IMR-90 (cell line): ENCODE data around the gene ADAMTSL1. TPM values are rescaled to one million over a fixed set of nuclear protein-coding genes. Genes with fewer than 3 reads are reported as not detected.

Experiments used
- ATAC-seq: fragments of 200-7000 bp; cut with Tn5 transposase; 2 replicates; pipeline ENCODE4 v1.9.1; 2020; ENCODE audit warnings: low read depth, mild to moderate bottlenecking, moderate library complexity
- BruUV-seq: library from RNA; stranded (reverse); fragments of 400-500 nt; replicated peaks from 2 replicates; lab custom pipeline; 2021; lab: Mats Ljungman, UMichigan
- CTCF ChIA-PET: fragments of 300-600 bp; formaldehyde crosslinking; extraction: SDS; loops from one replicate; lab custom pipeline; 2021; ENCODE audit warnings: antibody characterized with exemption; lab: Yijun Ruan, JAX
- POLR2A ChIA-PET: fragments of 300-600 bp; sonication (Branson Sonifier 250); formaldehyde crosslinking; loops from one replicate; lab custom pipeline; 2022; ENCODE audit warnings: antibody characterized with exemption; ENCODE audit not compliant: unreplicated experiment; lab: Charles Lee
- DNase-seq: peaks from one replicate; pipeline ENCODE4 v3.0.0; 2013
- H2AFZ ChIP-seq: replicated peaks from 2 replicates; pipeline ENCODE3; 2013; ENCODE audit warnings: low read length, mild to moderate bottlenecking; ENCODE audit not compliant: poor library complexity
- H2AK5ac ChIP-seq: 2 replicates; pipeline ENCODE4 v1.6.1; 2013; ENCODE audit warnings: low read depth, low read length, inconsistent platforms
- H2AK9ac ChIP-seq: replicated peaks from 2 replicates; pipeline ENCODE3; 2013; ENCODE audit warnings: mild to moderate bottlenecking, low read depth, low read length, moderate library complexity; ENCODE audit not compliant: poor library complexity
- H2BK120ac ChIP-seq: 2 replicates; pipeline ENCODE4 v1.6.1; 2013; ENCODE audit warnings: low read depth, low read length, inconsistent platforms
- H2BK15ac ChIP-seq: 3 replicates; pipeline ENCODE4 v1.6.1; 2013; ENCODE audit warnings: low read depth, low read length, inconsistent platforms
- H2BK20ac ChIP-seq: 2 replicates; pipeline ENCODE4 v1.6.1; 2013; ENCODE audit warnings: low read depth, mild to moderate bottlenecking, inconsistent platforms, low read length, moderate library complexity
- H2BK5ac ChIP-seq: 2 replicates; pipeline ENCODE4 v1.6.1; 2013; ENCODE audit warnings: mild to moderate bottlenecking, low read depth, low read length, inconsistent platforms; ENCODE audit not compliant: poor library complexity, severe bottlenecking
- H3K14ac ChIP-seq: replicated peaks from 2 replicates; pipeline ENCODE4 v1.6.1; 2013; ENCODE audit warnings: low read depth, low read length, inconsistent platforms
- H3K18ac ChIP-seq: 2 replicates; pipeline ENCODE4 v1.6.1; 2013; ENCODE audit warnings: low read depth, low read length, control low read depth
- H3K23ac ChIP-seq: 2 replicates; pipeline ENCODE4 v1.6.1; 2013; ENCODE audit warnings: low read depth, low read length, inconsistent platforms
- H3K27ac ChIP-seq: 2 replicates; pipeline ENCODE4 v1.5.1; 2013; ENCODE audit warnings: mild to moderate bottlenecking, control low read depth, low read length; ENCODE audit not compliant: insufficient read depth
- H3K27me3 ChIP-seq: 2 replicates; pipeline ENCODE4 v1.6.1; 2013; ENCODE audit warnings: low read length; ENCODE audit not compliant: control insufficient read depth, insufficient read depth
- H3K36me3 ChIP-seq: 2 replicates; pipeline ENCODE4 v1.6.1; 2013; ENCODE audit warnings: low read length, mixed read lengths; ENCODE audit not compliant: control insufficient read depth, insufficient read depth
- H3K4ac ChIP-seq: 2 replicates; pipeline ENCODE4 v1.6.1; 2013; ENCODE audit warnings: low read depth, low read length, inconsistent platforms
- H3K4me1 ChIP-seq: 2 replicates; pipeline ENCODE4 v1.6.1; 2013; ENCODE audit warnings: low read length, mixed read lengths; ENCODE audit not compliant: control insufficient read depth, insufficient read depth
- H3K4me2 ChIP-seq: 2 replicates; pipeline ENCODE4 v1.6.1; 2013; ENCODE audit warnings: low read depth, mild to moderate bottlenecking, control low read depth, low read length, moderate library complexity
- H3K4me3 ChIP-seq: 2 replicates; pipeline ENCODE4 v1.5.1; 2013; ENCODE audit warnings: low read depth, mild to moderate bottlenecking, control low read depth, low read length, moderate library complexity; ENCODE audit not compliant: insufficient read depth
- H3K56ac ChIP-seq: 2 replicates; pipeline ENCODE4 v1.6.1; 2013; ENCODE audit warnings: low read length, inconsistent platforms; ENCODE audit not compliant: insufficient read depth; ENCODE audit errors: extremely low read depth
- H3K79me1 ChIP-seq, 2 experiments: 2 replicates each; pipeline ENCODE4 v1.6.1; 2013; ENCODE audit warnings: low read length in 2 of 2, inconsistent platforms in 1 of 2, low read depth in 1 of 2
- H3K9ac ChIP-seq: 2 replicates; pipeline ENCODE4 v1.6.1; 2013; ENCODE audit warnings: low read depth, low read length, control low read depth
- H3K9me1 ChIP-seq: 2 replicates; pipeline ENCODE4 v1.6.1; 2013; ENCODE audit warnings: low read length, inconsistent platforms; ENCODE audit not compliant: insufficient read depth
- H3K9me3 ChIP-seq: 2 replicates; pipeline ENCODE4 v1.6.1; 2013; ENCODE audit warnings: low read length; ENCODE audit not compliant: control insufficient read depth, insufficient read depth
- H4K20me1 ChIP-seq: 2 replicates; pipeline ENCODE4 v1.6.1; 2013; ENCODE audit warnings: low read length, inconsistent platforms; ENCODE audit not compliant: insufficient read depth
- H4K5ac ChIP-seq: 2 replicates; pipeline ENCODE4 v1.6.1; 2013; ENCODE audit warnings: mild to moderate bottlenecking, low read depth, low read length, control low read depth
- H4K8ac ChIP-seq, 2 experiments: 2 replicates each; pipeline ENCODE4 v1.6.1; 2013; ENCODE audit warnings: low read depth in 2 of 2, low read length in 2 of 2, control low read depth in 1 of 2, inconsistent platforms in 1 of 2
- H4K91ac ChIP-seq: 2 replicates; pipeline ENCODE4 v1.6.1; 2013; ENCODE audit warnings: low read depth, low read length, inconsistent platforms; ENCODE audit not compliant: insufficient read depth
- BHLHE40 ChIP-seq: fragments of 150-350 bp; IDR thresholded peaks from 2 replicates; pipeline ENCODE4 v1.6.1; 2016; ENCODE audit warnings: mild to moderate bottlenecking, low read depth, low read length
- CEBPB ChIP-seq: IDR thresholded peaks from 2 replicates; pipeline ENCODE4 v1.6.1; 2012; ENCODE audit warnings: low read depth, low read length, improper control_type of control experiment
- CHD1 ChIP-seq: IDR thresholded peaks from 2 replicates; pipeline ENCODE4 v1.6.1; 2012; ENCODE audit warnings: low read depth, low read length, improper control_type of control experiment
- CTCF ChIP-seq: conservative IDR thresholded peaks from 2 replicates; pipeline ENCODE4 v1.5.1; 2012; ENCODE audit warnings: mild to moderate bottlenecking, low read depth, low read length, improper control_type of control experiment
- ELK1 ChIP-seq: fragments of 150-350 bp; IDR thresholded peaks from 2 replicates; pipeline ENCODE4 v1.6.1; 2016; ENCODE audit warnings: low read depth, mild to moderate bottlenecking, low read length, moderate library complexity, borderline replicate concordance
- FOS ChIP-seq: fragments of 150-350 bp; IDR thresholded peaks from 2 replicates; pipeline ENCODE4 v1.6.1; 2016; ENCODE audit warnings: low read depth, low read length
- MAFK ChIP-seq: IDR thresholded peaks from 2 replicates; pipeline ENCODE4 v1.6.1; 2012; ENCODE audit warnings: low read depth, low read length, improper control_type of control experiment
- MAZ ChIP-seq: IDR thresholded peaks from 2 replicates; pipeline ENCODE4 v1.6.1; 2012; ENCODE audit warnings: low read depth, mild to moderate bottlenecking, low read length, improper control_type of control experiment, moderate library complexity, borderline replicate concordance
- MXI1 ChIP-seq: IDR thresholded peaks from 2 replicates; pipeline ENCODE4 v1.6.1; 2012; ENCODE audit warnings: low read depth, mild to moderate bottlenecking, low read length, moderate library complexity, borderline replicate concordance
- NFE2L2 ChIP-seq: fragments of 150-350 bp; IDR thresholded peaks from 2 replicates; pipeline ENCODE4 v1.6.1; 2016; ENCODE audit warnings: low read depth, mild to moderate bottlenecking, low read length
- POLR2A ChIP-seq: IDR thresholded peaks from 2 replicates; pipeline ENCODE4 v1.6.1; 2012; ENCODE audit warnings: mild to moderate bottlenecking, low read depth, low read length
- RAD21 ChIP-seq: IDR thresholded peaks from 2 replicates; pipeline ENCODE4 v1.6.1; 2012; ENCODE audit warnings: low read length, improper control_type of control experiment
- RCOR1 ChIP-seq: IDR thresholded peaks from 2 replicates; pipeline ENCODE4 v1.6.1; 2012; ENCODE audit warnings: mild to moderate bottlenecking, low read length, improper control_type of control experiment; ENCODE audit not compliant: insufficient replicate concordance
- RFX5 ChIP-seq: IDR thresholded peaks from 2 replicates; pipeline ENCODE4 v1.8.0; 2012; ENCODE audit warnings: low read depth, mild to moderate bottlenecking, low read length, moderate library complexity
- SMC3 ChIP-seq: fragments of 150-350 bp; IDR thresholded peaks from 2 replicates; pipeline ENCODE4 v1.6.1; 2016; ENCODE audit warnings: low read depth, mild to moderate bottlenecking, antibody characterized with exemption, low read length, moderate library complexity
- USF2 ChIP-seq: fragments of 150-350 bp; IDR thresholded peaks from 2 replicates; pipeline ENCODE4 v1.6.1; 2017; ENCODE audit warnings: mild to moderate bottlenecking, antibody characterized with exemption, low read length, low read depth
- dilution Hi-C: fragments of 300-500 bp; cut with HindIII; formaldehyde crosslinking; loops from one replicate; pipeline ENCODE4 v1.14.3; 2018; ENCODE audit warnings: low sequenced_read_pairs; ENCODE audit not compliant: unreplicated experiment
- in situ Hi-C: fragments of 300-500 bp; cut with MboI; formaldehyde crosslinking; loops from 3 replicates; pipeline ENCODE4 v1.14.3; 2019; ENCODE audit warnings: low sequenced_read_pairs, inconsistent platforms, mixed read lengths
- intact Hi-C: fragments of 100-400 bp; cut with micrococcal nuclease; formaldehyde crosslinking; loops from 2 replicates; pipeline ENCODE4 v1.10.0; 2022
- polyA plus RNA-seq, 3 experiments: library from polyadenylated mRNA; depleted of rRNA; stranded (reverse); fragments of >200 nt; gene quantifications; 2 replicates each; pipeline ENCODE4 v1.2.3, GENCODE V29; 2012; ENCODE audit warnings: low replicate concordance in 1 of 3
- total RNA-seq: library from RNA; depleted of rRNA; stranded (reverse); fragments of >200 nt; gene quantifications from 2 replicates; pipeline ENCODE4 v1.2.3, GENCODE V29; 2012

The ADAMTSL1 gene
- total and polyA plus RNA-seq, 2 of the 4 experiments (the other 2 are of a cell fraction): 38.2 to 62.2 TPM

- CTCF ChIA-PET: no interaction called here
- TF ChIP-seq NFE2L2 (no peak), RFX5 (no peak), ELK1 (no peak), USF2 (no peak), MAFK (no peak), BHLHE40 (no peak), RAD21 (no peak), CTCF (no peak), POLR2A (no peak), MXI1 (no peak), CHD1 (no peak), FOS (no peak), SMC3 (no peak), MAZ (no peak), CEBPB (no peak), RCOR1 (no peak)
- dilution Hi-C loops: no loop called here
- H2BK15ac ChIP-seq: no peak overlapping the region
- H3K56ac ChIP-seq: no peak overlapping the region
- no peak overlapping the region for H3K4me3 ChIP-seq
- H2AK9ac ChIP-seq: no peak overlapping the region
- POLR2A ChIA-PET: no interaction called here
- H3K4me1 ChIP-seq: no peaks in the 10 kb centered on the region; the same call in 1 of the 2 replicates
- H3K23ac ChIP-seq: no peak overlapping the region
- H2BK5ac ChIP-seq: no peak overlapping the region
- no peak overlapping the region for H3K4me2 ChIP-seq
- no TSS peak for BruUV-seq
- no peak for DNase-seq
- no peaks in the 10 kb centered on the region for H3K79me1 ChIP-seq
- no peaks in the 10 kb centered on the region for H3K27me3 ChIP-seq
- H2AK5ac ChIP-seq: no peak overlapping the region
- no peak overlapping the region for H3K18ac ChIP-seq
- no peak overlapping the region for H2BK20ac ChIP-seq
- intact Hi-C loops: no loop called here
- no peaks in the 10 kb centered on the region for H3K36me3 ChIP-seq
- H3K9me1 ChIP-seq: no peaks in the 10 kb centered on the region
- no peaks in the 10 kb centered on the region for H3K9me3 ChIP-seq
- H4K8ac ChIP-seq: no peak overlapping the region
- no peak overlapping the region for H3K4ac ChIP-seq
- no peak for ATAC-seq
- H3K14ac ChIP-seq: no peak overlapping the region
- H3K9ac ChIP-seq: no peak overlapping the region
- H2BK120ac ChIP-seq: no peak overlapping the region
- no peak overlapping the region for H4K5ac ChIP-seq
- in situ Hi-C loops: no loop called here
- no peak overlapping the region for H3K27ac ChIP-seq
- no peaks in the 10 kb centered on the region for H4K20me1 ChIP-seq
- H4K91ac ChIP-seq: no peak overlapping the region
- H2AFZ ChIP-seq: no peak overlapping the region
Measured at GRCh38 chr9:18516514-18516913, 42.6 kb downstream of the ADAMTSL1 start.
